Upper lobe of left lung (tissue), 4 donors: ENCODE measurements around the gene SGMS2.

Experiments
- POLR2AphosphoS5 ChIP-seq, 2 donors: sonication (generic); formaldehyde crosslinking; IDR thresholded peaks; one replicate each; pipeline ENCODE4 v1.5.1; 2017; ENCODE audit warnings: antibody characterized with exemption in 2 of 2
- TF ChIP-seq, protein P1 (sequence below), 6 experiments: fragments of 450-650 bp in 4 of 6; fragments of 200-600 bp in 2 of 6; sonication (generic) in 2 of 6; IDR thresholded peaks; one replicate each; pipeline ENCODE4 v1.5.1; 2016 to 2019; ENCODE audit warnings: antibody characterized with exemption in 6 of 6

DNA sequence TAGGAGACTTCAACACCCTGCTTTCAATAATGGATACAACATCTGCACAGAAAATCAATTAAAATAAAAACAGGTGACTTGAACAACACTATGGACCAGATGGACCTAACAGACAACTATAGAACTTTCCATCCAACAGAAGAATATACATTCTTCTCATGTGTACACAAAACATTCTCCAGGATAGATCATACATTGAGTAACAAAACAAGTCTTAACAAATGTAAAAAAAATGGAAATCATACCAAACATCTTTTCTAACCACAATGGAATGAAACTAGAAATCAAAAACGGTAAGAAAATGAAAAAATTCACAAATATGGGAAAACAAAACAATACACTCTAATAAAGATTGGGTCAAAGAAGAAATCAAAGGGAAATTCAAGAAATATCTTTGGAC is 131.3 kb downstream of the SGMS2 start:
- TF ChIP-seq, protein P1, sequence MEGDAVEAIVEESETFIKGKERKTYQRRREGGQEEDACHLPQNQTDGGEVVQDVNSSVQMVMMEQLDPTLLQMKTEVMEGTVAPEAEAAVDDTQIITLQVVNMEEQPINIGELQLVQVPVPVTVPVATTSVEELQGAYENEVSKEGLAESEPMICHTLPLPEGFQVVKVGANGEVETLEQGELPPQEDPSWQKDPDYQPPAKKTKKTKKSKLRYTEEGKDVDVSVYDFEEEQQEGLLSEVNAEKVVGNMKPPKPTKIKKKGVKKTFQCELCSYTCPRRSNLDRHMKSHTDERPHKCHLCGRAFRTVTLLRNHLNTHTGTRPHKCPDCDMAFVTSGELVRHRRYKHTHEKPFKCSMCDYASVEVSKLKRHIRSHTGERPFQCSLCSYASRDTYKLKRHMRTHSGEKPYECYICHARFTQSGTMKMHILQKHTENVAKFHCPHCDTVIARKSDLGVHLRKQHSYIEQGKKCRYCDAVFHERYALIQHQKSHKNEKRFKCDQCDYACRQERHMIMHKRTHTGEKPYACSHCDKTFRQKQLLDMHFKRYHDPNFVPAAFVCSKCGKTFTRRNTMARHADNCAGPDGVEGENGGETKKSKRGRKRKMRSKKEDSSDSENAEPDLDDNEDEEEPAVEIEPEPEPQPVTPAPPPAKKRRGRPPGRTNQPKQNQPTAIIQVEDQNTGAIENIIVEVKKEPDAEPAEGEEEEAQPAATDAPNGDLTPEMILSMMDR (IDR thresholded peaks at IDR 0.05) = no peak
- no peak for TF ChIP-seq POLR2AphosphoS5 (IDR thresholded peaks at IDR 0.05)
